ENCODE results near the gene GTPBP4. TPM values are rescaled to one million over a fixed set of nuclear protein-coding genes. Genes with fewer than 3 reads are reported as not detected.
A peak's percentile ranks its signal among the peaks of the same experiment; 100 is the strongest.

The GTPBP4 gene
- total and polyA plus RNA-seq, 2 donors (not counting 1 experiment from before 2014, with no cell fraction given) = 28.7 to 34.4 TPM

DNA sequence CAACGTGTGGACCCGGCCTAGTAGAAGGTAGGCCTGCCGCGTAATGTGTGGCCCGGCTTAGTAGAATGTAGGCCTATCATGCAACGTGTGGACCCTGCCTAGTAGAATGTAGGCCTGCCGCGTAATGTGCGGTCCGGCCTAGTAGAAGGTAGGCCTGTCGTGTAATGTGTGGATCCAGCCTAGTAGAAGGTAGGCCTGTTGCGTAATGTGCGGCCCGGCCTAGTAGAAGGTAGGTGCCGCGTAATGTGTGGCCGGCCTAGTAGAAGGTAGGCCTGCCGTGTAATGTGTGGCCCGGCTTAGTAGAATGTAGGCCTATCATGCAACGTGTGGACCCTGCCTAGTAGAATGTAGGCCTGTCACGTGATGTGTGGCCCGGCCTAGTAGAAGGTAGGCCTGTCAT is 11.9 kb upstream of the GTPBP4 start:
- H3K36me3 ChIP-seq (ENCODE audit: control insufficient read depth, insufficient read depth, low read length) = no peaks in the 10 kb centered on the region
- H3K27ac ChIP-seq (ENCODE audit: insufficient read depth, low read length) = no peak overlapping the region
- no peaks in the 10 kb centered on the region for H3K27me3 ChIP-seq (ENCODE audit: control insufficient read depth, insufficient read depth, low read length)
- DNase-seq (ENCODE audit: low read depth in 2 of 2) = no peak
- H3K4me3 ChIP-seq (replicated peaks in 1 of 4; ENCODE audit: control extremely low read depth in 1 of 4, insufficient read depth in 1 of 4, low read depth in 3 of 4, low read length in 4 of 4) = no peak overlapping the region
- H3K79me2 ChIP-seq (ENCODE audit: control insufficient read depth, insufficient read depth, low read length) = no peaks in the 10 kb centered on the region
- TF ChIP-seq EZH2 (IDR thresholded peaks at IDR 0.05; ENCODE audit: low read length, missing control alignments) = no peak
- TF ChIP-seq, protein P1, sequence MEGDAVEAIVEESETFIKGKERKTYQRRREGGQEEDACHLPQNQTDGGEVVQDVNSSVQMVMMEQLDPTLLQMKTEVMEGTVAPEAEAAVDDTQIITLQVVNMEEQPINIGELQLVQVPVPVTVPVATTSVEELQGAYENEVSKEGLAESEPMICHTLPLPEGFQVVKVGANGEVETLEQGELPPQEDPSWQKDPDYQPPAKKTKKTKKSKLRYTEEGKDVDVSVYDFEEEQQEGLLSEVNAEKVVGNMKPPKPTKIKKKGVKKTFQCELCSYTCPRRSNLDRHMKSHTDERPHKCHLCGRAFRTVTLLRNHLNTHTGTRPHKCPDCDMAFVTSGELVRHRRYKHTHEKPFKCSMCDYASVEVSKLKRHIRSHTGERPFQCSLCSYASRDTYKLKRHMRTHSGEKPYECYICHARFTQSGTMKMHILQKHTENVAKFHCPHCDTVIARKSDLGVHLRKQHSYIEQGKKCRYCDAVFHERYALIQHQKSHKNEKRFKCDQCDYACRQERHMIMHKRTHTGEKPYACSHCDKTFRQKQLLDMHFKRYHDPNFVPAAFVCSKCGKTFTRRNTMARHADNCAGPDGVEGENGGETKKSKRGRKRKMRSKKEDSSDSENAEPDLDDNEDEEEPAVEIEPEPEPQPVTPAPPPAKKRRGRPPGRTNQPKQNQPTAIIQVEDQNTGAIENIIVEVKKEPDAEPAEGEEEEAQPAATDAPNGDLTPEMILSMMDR (conservative IDR thresholded peaks at IDR 0.05 in 1 of 2, IDR thresholded peaks at IDR 0.05 in 1 of 2; ENCODE audit: low read depth in 1 of 2, low read length in 2 of 2) = no peak
- H4K20me1 ChIP-seq (ENCODE audit: control insufficient read depth, extremely low read depth, insufficient read depth, low read length) = no peaks in the 10 kb centered on the region
- H2AFZ ChIP-seq (ENCODE audit: low read length) = no peak overlapping the region
- no peaks in the 10 kb centered on the region for H3K9me3 ChIP-seq (ENCODE audit: control insufficient read depth, insufficient read depth, low read depth, low read length)
- no peaks in the 10 kb centered on the region for H3K4me1 ChIP-seq (ENCODE audit: control insufficient read depth, extremely low read depth, insufficient read depth, low read length)
- no peak overlapping the region for H3K9ac ChIP-seq (ENCODE audit: insufficient read depth, low read length)
- no peak overlapping the region for H3K4me2 ChIP-seq (ENCODE audit: extremely low read depth, insufficient read depth, low read length)

DNA sequence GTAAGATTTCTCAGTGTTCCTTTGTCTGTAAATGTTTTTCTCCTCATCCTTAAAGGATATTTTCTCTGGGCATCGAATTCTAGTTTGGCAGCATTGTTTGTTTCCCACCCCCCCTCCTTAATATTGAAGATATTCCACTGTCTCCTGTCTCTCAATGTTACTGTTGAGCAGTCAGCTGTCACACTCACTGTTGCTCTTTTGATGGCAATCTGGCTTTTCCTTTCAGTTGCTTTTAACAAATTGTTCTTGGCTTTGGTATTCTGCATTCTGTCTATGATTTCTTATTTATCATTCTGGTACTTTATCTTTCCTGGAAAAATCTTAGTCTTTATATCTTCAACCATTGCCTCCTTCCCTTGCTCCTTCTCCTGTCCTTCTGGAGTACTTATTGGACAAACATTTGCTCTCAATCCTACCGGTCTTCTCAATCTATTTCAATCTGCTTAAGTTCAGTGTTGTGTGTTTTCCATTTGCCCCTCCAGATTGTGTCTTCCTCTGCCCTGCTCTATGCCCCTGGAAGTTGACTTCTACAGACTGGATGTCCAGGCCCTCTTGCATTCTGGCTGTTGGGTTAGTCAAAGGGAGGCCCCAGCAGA is 9.3 kb upstream of the GTPBP4 start:
- no peaks in the 10 kb centered on the region for H3K4me1 ChIP-seq (ENCODE audit: control insufficient read depth, extremely low read depth, insufficient read depth, low read length)
- no peaks in the 10 kb centered on the region for H3K36me3 ChIP-seq (ENCODE audit: control insufficient read depth, insufficient read depth, low read length)
- no peak overlapping the region for H2AFZ ChIP-seq (ENCODE audit: low read length)
- no peaks in the 10 kb centered on the region for H3K27me3 ChIP-seq (ENCODE audit: control insufficient read depth, insufficient read depth, low read length)
- DNase-seq (ENCODE audit: low read depth in 2 of 2) = peak in 1 of 2 donors; percentile 17
- H3K4me3 ChIP-seq (replicated peaks in 1 of 4; ENCODE audit: control extremely low read depth in 1 of 4, insufficient read depth in 1 of 4, low read depth in 3 of 4, low read length in 4 of 4) = no peak overlapping the region
- no peak overlapping the region for H3K4me2 ChIP-seq (ENCODE audit: extremely low read depth, insufficient read depth, low read length)
- no peaks in the 10 kb centered on the region for H3K79me2 ChIP-seq (ENCODE audit: control insufficient read depth, insufficient read depth, low read length)
- TF ChIP-seq, protein P1 (conservative IDR thresholded peaks at IDR 0.05 in 1 of 2, IDR thresholded peaks at IDR 0.05 in 1 of 2; ENCODE audit: low read depth in 1 of 2, low read length in 2 of 2) = no peak
- TF ChIP-seq EZH2 (IDR thresholded peaks at IDR 0.05; ENCODE audit: low read length, missing control alignments) = no peak
- H3K9me3 ChIP-seq (ENCODE audit: control insufficient read depth, insufficient read depth, low read depth, low read length) = no peaks in the 10 kb centered on the region
- H3K9ac ChIP-seq (ENCODE audit: insufficient read depth, low read length) = no peak overlapping the region
- H3K27ac ChIP-seq (ENCODE audit: insufficient read depth, low read length) = no peak overlapping the region
- no peaks in the 10 kb centered on the region for H4K20me1 ChIP-seq (ENCODE audit: control insufficient read depth, extremely low read depth, insufficient read depth, low read length)

DNA sequence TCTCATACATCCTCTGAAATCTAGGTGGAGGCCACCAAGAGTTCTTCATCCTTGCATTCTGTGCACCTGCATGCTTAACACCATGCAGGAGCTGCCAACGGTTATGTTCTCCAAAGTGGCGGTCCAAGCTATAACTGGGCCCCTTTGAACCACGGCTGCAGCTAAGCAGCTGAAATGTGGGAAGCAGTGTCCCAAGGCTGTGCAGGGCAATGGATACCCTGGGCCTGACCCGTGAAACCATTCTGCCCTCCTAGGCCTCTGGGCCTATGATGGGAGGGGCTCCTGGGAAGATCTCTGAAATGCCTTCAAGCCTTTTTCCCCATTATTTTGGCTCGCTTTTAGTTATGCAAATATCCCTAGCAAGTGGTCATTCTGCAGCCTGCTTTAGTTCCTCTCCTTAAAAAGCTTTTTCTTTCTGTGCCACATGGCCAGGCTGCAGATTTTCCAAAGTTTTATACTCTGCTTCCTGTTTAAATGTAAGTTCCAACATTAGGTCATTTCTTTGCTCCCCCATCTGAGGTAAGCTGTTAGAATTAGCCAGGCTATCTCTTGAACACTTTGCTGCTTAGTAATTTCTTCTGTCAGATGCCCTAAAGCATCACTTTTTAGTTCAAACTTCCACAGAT is 7.7 kb upstream of the GTPBP4 start:
- no peak overlapping the region for H3K27ac ChIP-seq (ENCODE audit: insufficient read depth, low read length)
- H3K4me2 ChIP-seq (ENCODE audit: extremely low read depth, insufficient read depth, low read length) = no peak overlapping the region
- DNase-seq (ENCODE audit: low read depth in 2 of 2) = no peak
- H3K36me3 ChIP-seq (ENCODE audit: control insufficient read depth, insufficient read depth, low read length) = no peaks in the 10 kb centered on the region
- H3K27me3 ChIP-seq (ENCODE audit: control insufficient read depth, insufficient read depth, low read length) = no peaks in the 10 kb centered on the region
- no peaks in the 10 kb centered on the region for H3K4me1 ChIP-seq (ENCODE audit: control insufficient read depth, extremely low read depth, insufficient read depth, low read length)
- no peak overlapping the region for H3K9ac ChIP-seq (ENCODE audit: insufficient read depth, low read length)
- H3K4me3 ChIP-seq (replicated peaks in 1 of 4; ENCODE audit: control extremely low read depth in 1 of 4, insufficient read depth in 1 of 4, low read depth in 3 of 4, low read length in 4 of 4) = no peak overlapping the region
- H4K20me1 ChIP-seq (ENCODE audit: control insufficient read depth, extremely low read depth, insufficient read depth, low read length) = no peaks in the 10 kb centered on the region
- no peak overlapping the region for H2AFZ ChIP-seq (ENCODE audit: low read length)
- no peak for TF ChIP-seq EZH2 (IDR thresholded peaks at IDR 0.05; ENCODE audit: low read length, missing control alignments)
- TF ChIP-seq, protein P1 (conservative IDR thresholded peaks at IDR 0.05 in 1 of 2, IDR thresholded peaks at IDR 0.05 in 1 of 2; ENCODE audit: low read depth in 1 of 2, low read length in 2 of 2) = no peak
- H3K9me3 ChIP-seq (ENCODE audit: control insufficient read depth, insufficient read depth, low read depth, low read length) = no peaks in the 10 kb centered on the region
- no peaks in the 10 kb centered on the region for H3K79me2 ChIP-seq (ENCODE audit: control insufficient read depth, insufficient read depth, low read length)
